Measurements from ENCODE around the gene FOXO4. TPM values are rescaled to one million over a fixed set of nuclear protein-coding genes. Genes with fewer than 3 reads are reported as not detected.

Gene FOXO4
- total RNA-seq, 2 experiments from 2014 or later: 6.0 to 7.8 TPM

DNA sequence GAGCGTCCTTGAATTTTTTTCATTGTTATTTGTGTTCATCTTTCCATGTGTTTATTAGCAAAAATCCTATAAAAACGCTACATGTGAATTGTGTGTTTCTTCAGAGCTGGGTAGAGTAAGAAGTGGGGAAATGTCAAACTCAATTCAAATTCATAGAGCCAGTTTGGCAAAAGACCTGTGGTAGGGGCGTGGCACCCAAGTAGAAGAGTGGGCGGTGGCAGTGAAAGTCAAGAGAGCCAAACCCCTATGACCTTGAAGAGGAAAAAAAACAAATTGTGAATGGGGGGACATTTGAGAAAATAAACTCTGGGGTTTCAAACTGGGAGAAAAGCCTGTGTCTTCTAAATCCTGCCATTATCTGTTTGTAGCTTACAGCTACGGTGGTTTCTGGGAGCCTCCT is 4.4 kb upstream of the FOXO4 start:
- no peaks in the 10 kb centered on the region for H3K27me3 Mint-ChIP-seq
- H3K9me3 Mint-ChIP-seq: no peaks in the 10 kb centered on the region
- H3K4me3 Mint-ChIP-seq: no peak overlapping the region
- no peaks in the 10 kb centered on the region for H3K36me3 Mint-ChIP-seq
- H3K4me1 Mint-ChIP-seq: peaks cover 2% of the 10 kb centered on the region
- no peak for DNase-seq
- no peak overlapping the region for H3K27ac Mint-ChIP-seq

- H3K4me1 Mint-ChIP-seq: peaks cover 23% of the 10 kb centered on the region
- H3K27ac Mint-ChIP-seq: peak overlapping the region; percentile 19
- no peaks in the 10 kb centered on the region for H3K27me3 Mint-ChIP-seq
- H3K36me3 Mint-ChIP-seq: no peaks in the 10 kb centered on the region
- no peaks in the 10 kb centered on the region for H3K9me3 Mint-ChIP-seq
- peak overlapping the region; percentile 97 for H3K4me3 Mint-ChIP-seq
- DNase-seq: no peak
Observed at GRCh38 chrX:71095033-71095432, 618 bp upstream of the FOXO4 start.

- H3K4me1 Mint-ChIP-seq: peaks cover 29% of the 10 kb centered on the region
- H3K4me3 Mint-ChIP-seq: peak overlapping the region; percentile 97
- peak overlapping the region; percentile 89 for H3K27ac Mint-ChIP-seq
- H3K27me3 Mint-ChIP-seq: no peaks in the 10 kb centered on the region
- no peaks in the 10 kb centered on the region for H3K9me3 Mint-ChIP-seq
- DNase-seq: no peak
- H3K36me3 Mint-ChIP-seq: no peaks in the 10 kb centered on the region
Observed at GRCh38 chrX:71095981-71096759, 519 bp downstream of the FOXO4 start.

DNA sequence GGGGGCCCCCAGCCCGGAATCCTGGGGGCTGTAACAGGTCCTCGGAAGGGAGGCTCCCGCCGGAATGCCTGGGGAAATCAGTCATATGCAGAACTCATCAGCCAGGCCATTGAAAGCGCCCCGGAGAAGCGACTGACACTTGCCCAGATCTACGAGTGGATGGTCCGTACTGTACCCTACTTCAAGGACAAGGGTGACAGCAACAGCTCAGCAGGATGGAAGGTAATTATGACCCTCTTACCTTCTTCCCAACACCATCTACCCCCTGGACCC is 1.0 kb downstream of the FOXO4 start:
- Mint-ChIP-seq H3K4me3 (peak overlapping the region; percentile 97), H3K36me3 (no peaks in the 10 kb centered on the region), H3K27me3 (no peaks in the 10 kb centered on the region), H3K4me1 (peaks cover 34% of the 10 kb centered on the region), H3K27ac (no peak overlapping the region), H3K9me3 (no peaks in the 10 kb centered on the region)
- no peak for DNase-seq

DNA sequence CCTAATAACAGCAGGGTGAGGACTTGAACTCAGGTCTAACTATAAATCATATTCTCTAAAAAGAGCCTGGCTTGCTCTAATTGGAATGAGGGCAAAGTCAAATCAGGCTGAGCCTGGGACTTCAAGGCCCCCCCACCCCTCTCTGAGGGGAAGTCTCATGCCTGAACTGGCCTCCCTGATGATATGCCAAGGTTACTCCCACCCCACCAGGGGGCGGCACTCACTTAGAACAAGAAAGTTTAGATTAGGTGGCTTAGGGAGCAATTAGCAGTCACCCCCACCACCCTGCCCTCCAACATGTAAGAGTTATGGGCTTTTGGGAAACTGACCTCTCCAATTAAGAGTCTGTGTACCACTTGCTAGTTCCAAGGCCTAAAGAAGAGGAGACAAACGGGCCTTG is 2.7 kb downstream of the FOXO4 start:
- Mint-ChIP-seq H3K4me1 (peaks cover 46% of the 10 kb centered on the region), H3K4me3 (no peak overlapping the region)

DNA sequence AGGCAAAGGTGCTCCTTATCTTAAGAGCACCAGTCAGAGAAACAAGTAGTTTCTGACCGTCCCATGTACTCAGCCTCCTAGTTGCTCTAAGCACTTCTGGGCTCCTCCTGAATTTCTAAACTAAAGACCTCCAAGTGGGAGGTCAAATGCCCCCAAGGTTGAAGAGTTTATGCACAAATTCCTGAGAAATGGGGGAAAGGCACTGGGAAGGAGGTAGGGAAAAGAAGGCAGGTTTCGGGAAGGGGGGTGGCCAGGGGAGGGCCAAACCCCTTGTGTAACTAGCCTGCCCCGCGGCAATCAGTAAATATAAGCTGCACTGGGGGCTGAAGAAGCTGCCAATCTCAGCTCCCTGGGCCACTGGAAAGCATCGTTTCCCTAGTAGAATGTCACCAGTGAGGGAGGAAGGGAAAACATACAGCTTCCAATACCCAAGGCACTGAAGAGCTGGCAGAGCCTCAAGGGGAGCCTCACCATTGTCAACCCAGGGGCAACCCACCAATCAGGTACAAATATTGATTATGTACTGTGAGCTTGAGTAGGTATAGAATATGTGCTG is 3.4 kb downstream of the FOXO4 start:
- Mint-ChIP-seq H3K36me3 (peaks cover 3% of the 10 kb centered on the region), H3K4me3 (no peak overlapping the region), H3K4me1 (peaks cover 49% of the 10 kb centered on the region), H3K9me3 (no peaks in the 10 kb centered on the region), H3K27ac (no peak overlapping the region), H3K27me3 (no peaks in the 10 kb centered on the region)
- DNase-seq: no peak

More for the DNA sequence above, 2.7 kb downstream of the FOXO4 start:
- no peaks in the 10 kb centered on the region for H3K27me3 Mint-ChIP-seq
- H3K36me3 Mint-ChIP-seq: no peaks in the 10 kb centered on the region
- H3K9me3 Mint-ChIP-seq: no peaks in the 10 kb centered on the region
- no peak overlapping the region for H3K27ac Mint-ChIP-seq
- DNase-seq: peak; percentile 71

GRCh38 chrX:71099736-71100135 is 4.1 kb downstream of the FOXO4 start:
- DNase-seq: no peak
- Mint-ChIP-seq H3K27ac (peak overlapping the region; percentile 66), H3K27me3 (no peaks in the 10 kb centered on the region), H3K9me3 (no peaks in the 10 kb centered on the region), H3K4me3 (no peak overlapping the region), H3K4me1 (peaks cover 56% of the 10 kb centered on the region), H3K36me3 (peaks cover 10% of the 10 kb centered on the region)

- peak overlapping the region; percentile 58 for H3K27ac Mint-ChIP-seq
- no peak overlapping the region for H3K4me3 Mint-ChIP-seq
- peaks cover 19% of the 10 kb centered on the region for H3K36me3 Mint-ChIP-seq
- H3K27me3 Mint-ChIP-seq: no peaks in the 10 kb centered on the region
- peaks cover 62% of the 10 kb centered on the region for H3K4me1 Mint-ChIP-seq
- no peak for DNase-seq
- H3K9me3 Mint-ChIP-seq: no peaks in the 10 kb centered on the region
Observed at GRCh38 chrX:71100581-71101505, 5.2 kb downstream of the FOXO4 start.

DNA sequence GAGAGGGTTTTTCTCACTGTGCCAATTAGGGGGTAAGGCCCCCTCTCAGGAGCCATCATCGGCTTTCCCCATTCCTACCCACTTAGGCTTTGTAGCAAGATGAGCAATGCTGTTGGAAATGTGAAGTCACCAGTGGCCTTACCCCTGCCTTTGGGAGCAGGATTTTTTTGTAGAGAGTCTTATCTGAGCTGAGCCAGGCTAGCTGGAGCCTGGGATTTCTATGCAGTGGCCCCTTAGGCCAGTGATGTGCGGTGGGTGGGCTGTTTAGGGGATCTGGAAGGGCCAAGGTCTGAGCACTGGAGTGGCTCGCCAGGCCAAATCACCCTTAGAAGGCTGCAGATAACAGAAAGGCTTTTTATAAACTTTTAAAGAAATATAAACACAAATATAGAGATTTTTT is 6.6 kb downstream of the FOXO4 start:
- Mint-ChIP-seq H3K4me1 (peaks cover 69% of the 10 kb centered on the region), H3K36me3 (peaks cover 30% of the 10 kb centered on the region), H3K27ac (peak overlapping the region; percentile 89), H3K4me3 (no peak overlapping the region), H3K27me3 (no peaks in the 10 kb centered on the region), H3K9me3 (no peaks in the 10 kb centered on the region)
- no peak for DNase-seq

GRCh38 chrX:71103110-71103983 is 7.7 kb downstream of the FOXO4 start:
- Mint-ChIP-seq H3K9me3 (no peaks in the 10 kb centered on the region), H3K27me3 (no peaks in the 10 kb centered on the region), H3K36me3 (peaks cover 41% of the 10 kb centered on the region), H3K4me1 (peaks cover 73% of the 10 kb centered on the region), H3K27ac (peak overlapping the region; percentile 89), H3K4me3 (peak overlapping the region; percentile 81)
- peak; percentile 49 for DNase-seq

- H3K4me3 Mint-ChIP-seq: peak overlapping the region; percentile 64
- peak overlapping the region; percentile 96 for H3K27ac Mint-ChIP-seq
- H3K9me3 Mint-ChIP-seq: no peaks in the 10 kb centered on the region
- H3K27me3 Mint-ChIP-seq: no peaks in the 10 kb centered on the region
- H3K4me1 Mint-ChIP-seq: peaks cover 61% of the 10 kb centered on the region
- no peak for DNase-seq
- H3K36me3 Mint-ChIP-seq: peaks cover 64% of the 10 kb centered on the region
Observed at GRCh38 chrX:71105628-71106027, 10.0 kb downstream of the FOXO4 start.

DNA sequence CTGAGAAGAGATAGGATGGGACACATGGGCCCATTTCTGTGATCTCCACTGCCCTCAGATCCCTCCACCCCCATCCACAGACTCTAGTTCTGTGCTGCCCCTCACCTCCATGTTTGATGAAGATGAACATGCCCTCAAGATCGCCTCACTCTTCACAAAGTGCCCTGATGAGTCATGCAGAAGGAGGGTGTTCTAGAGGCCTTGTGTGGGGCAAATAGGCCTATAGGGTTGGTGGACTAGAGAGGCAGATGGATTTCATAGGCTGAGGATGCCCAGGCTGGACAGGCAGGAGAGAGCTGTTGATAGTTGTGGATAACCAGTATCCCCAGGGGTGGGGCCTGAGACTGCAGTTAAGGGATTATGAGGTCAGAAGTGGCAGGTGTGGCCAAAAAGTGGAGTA is 10.8 kb downstream of the FOXO4 start, which contains the start of gene CXorf65:
CXorf65 (minus strand) TSS at position 314 of the 400 bp plus-strand sequence; CDS start at position 130, 184 bp downstream.
- no peaks in the 10 kb centered on the region for H3K27me3 Mint-ChIP-seq
- peaks cover 55% of the 10 kb centered on the region for H3K4me1 Mint-ChIP-seq
- DNase-seq: peak; percentile 28
- H3K9me3 Mint-ChIP-seq: no peaks in the 10 kb centered on the region
- H3K36me3 Mint-ChIP-seq: peaks cover 72% of the 10 kb centered on the region
- peak within 1 kb of the TSS; percentile 96 for H3K27ac Mint-ChIP-seq
- peak within 1 kb of the TSS; percentile 99 for H3K4me3 Mint-ChIP-seq

GRCh38 chrX:71107245-71107644 is 11.6 kb downstream of the FOXO4 start:
- Mint-ChIP-seq H3K27me3 (no peaks in the 10 kb centered on the region), H3K9me3 (no peaks in the 10 kb centered on the region), H3K27ac (peak overlapping the region; percentile 96), H3K4me1 (peaks cover 50% of the 10 kb centered on the region), H3K4me3 (peak overlapping the region; percentile 99), H3K36me3 (peaks cover 72% of the 10 kb centered on the region)
- no peak for DNase-seq

DNA sequence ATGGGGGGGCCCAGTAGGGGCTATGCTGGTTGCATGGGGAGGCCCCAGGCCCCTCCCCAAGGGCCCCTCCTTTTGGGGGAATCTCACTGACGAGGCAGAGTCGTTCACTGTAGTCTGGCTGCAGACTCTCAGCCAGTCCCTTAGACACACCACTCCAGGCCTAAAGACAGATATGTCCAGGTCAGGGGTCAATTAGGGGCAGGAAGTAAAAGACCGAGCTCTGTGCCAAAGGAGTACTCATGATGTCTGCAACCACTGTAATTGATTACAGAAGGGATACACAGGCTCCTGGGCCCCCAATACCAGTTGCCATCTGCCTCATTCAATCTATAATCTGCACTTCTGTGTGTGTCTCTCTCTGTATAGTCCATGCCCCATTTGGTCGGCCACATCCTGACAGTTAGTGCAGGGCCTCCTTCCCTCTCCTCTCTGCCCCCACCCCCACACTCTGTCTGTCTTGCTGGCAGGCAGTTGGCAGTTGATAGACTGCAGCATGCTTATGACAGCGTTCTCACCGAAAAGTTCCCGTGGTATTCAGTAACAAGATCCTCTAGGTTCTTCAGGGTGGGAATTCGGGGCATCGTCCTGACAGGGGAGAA is 12.2 kb downstream of the FOXO4 start:
- peaks cover 72% of the 10 kb centered on the region for H3K36me3 Mint-ChIP-seq
- peaks cover 48% of the 10 kb centered on the region for H3K4me1 Mint-ChIP-seq
- no peaks in the 10 kb centered on the region for H3K27me3 Mint-ChIP-seq
- peak overlapping the region; percentile 96 for H3K27ac Mint-ChIP-seq
- no peaks in the 10 kb centered on the region for H3K9me3 Mint-ChIP-seq
- H3K4me3 Mint-ChIP-seq: peak overlapping the region; percentile 99
- DNase-seq: peak; percentile 30
